Posterior vena cava (tissue), 2 donors: ENCODE data around the gene SRSF1. TPM values are rescaled to one million over a fixed set of nuclear protein-coding genes. Genes with fewer than 3 reads are reported as not detected.

Experiments used
- DNase-seq: peaks from one replicate; pipeline ENCODE4 v3.0.0-alpha.2; 2020; ENCODE audit warnings: low spot score
- intact Hi-C, 2 donors: fragments of 100-400 bp; cut with DNase I; formaldehyde crosslinking; loops; one replicate each; pipeline versions ENCODE4 v1.14.1 to v1.14.2; 2022 to 2023
- total RNA-seq, 2 donors: library from RNA; stranded (reverse); fragmentation: NEBNext Ultra II Directional; extraction: Animal tissue kit (Norgen Biotek cat#: 25700); gene quantifications; one replicate each; pipeline ENCODE4 v1.2.1, GENCODE V29; 2021
- donor health status: DM: yes; HTN: yes; CAD: no.
- donor health status: DM: yes; HTN: yes; CAD: no.

The SRSF1 gene
- total RNA-seq, 2 donors from 2014 or later, result 120 to 152 TPM

DNA sequence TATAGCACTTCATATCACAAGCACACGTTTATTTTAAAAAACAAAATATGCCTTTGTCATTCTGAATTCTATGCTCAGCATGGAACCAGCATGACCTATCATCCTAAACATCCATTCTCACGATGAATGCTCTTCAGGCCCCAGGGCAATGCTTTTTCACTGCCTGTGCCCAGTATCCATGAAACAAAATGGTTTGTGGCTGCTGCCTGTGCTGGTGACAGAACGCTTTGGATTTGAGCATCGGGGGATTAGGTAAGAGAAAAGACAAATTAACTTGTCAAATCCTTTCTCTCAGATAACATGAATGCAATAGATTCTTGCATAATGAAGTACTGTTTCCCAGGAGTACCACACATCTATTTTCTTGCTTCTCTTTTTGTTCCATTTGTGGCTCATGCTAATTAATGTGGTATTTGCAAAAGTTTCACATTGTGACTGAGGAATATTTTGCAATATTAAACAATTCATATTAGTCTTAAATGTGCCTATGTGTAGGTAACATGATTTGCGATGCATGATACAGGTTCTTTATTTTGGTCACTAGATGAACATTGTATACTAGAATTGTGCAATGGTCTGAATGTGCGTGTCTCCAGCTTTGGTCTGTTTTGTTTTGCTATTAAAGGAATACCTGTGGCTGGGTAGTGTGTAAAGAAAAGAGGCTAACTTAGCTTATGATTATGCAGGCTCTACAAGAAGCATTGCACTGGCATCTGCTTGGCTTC, 25.8 kb upstream of the SRSF1 start:
- no peak for DNase-seq
- intact Hi-C loops, result no loop called here

DNA sequence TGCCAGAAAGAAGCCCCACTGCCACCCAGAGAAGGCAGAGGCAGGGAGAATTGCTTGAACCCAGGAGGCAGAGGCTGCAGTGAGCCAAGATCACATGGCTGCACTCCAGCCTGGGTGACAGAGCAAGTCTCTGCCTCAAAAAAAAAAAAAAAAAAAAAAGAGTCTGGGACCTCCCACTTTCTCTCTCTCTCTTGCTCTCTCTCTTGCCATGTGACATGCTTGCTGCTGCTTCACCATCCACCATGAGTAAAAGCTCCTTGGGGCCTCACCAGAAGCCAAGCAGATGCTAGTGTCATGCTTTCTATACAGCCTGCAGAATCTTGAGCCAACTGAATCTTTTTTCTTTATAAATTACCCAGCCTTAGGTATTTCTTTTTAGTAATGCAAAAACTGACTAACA, 21.5 kb upstream of the SRSF1 start:
- intact Hi-C loops, result no loop called here
- no peak for DNase-seq

DNA sequence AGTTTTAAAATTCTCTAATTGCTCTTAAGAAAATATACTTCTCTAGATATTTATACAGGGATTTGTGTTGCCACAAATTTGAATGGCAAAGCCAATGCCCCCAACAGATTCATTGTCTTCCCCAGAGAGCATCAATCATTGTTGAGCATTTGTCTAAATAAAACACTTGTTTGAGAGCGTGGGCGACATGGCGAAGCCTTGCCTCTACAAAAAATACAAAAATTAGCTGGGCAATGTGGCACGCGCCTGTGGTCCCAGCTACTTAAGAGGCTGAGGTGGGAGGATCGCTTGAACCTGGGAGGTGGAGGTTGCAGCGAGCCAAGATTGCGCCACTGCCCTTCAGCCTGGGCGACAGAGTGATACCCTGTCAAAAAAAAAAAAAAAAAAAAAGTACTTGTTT, 13.4 kb upstream of the SRSF1 start:
- intact Hi-C loops, result no loop called here
- DNase-seq, result no peak

DNA sequence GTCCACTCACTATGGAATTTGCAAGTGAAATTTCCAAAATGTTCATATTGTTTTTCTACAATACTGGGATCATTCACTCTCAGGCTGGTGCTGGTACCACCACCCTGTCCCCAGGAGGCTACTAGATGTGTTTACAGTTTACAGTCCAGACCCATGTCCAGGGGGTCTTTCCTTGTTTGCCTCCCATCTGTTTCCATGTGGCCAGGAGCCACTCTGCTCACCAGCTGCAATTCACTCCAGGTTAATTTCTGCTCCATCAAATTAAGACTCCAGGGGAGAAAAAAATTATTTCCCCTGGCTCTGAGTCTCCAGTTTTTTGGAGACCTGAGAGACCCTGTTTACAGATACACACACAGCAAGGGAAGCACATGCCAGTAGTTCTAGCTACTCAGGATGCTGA, 12.5 kb upstream of the SRSF1 start:
- no peak for DNase-seq
- intact Hi-C loops, result loop anchor here in 1 of 2 donors (10.0 kb wide), 1 partner anchor 95 kb away; no protein-coding TSS in a partner anchor

DNA sequence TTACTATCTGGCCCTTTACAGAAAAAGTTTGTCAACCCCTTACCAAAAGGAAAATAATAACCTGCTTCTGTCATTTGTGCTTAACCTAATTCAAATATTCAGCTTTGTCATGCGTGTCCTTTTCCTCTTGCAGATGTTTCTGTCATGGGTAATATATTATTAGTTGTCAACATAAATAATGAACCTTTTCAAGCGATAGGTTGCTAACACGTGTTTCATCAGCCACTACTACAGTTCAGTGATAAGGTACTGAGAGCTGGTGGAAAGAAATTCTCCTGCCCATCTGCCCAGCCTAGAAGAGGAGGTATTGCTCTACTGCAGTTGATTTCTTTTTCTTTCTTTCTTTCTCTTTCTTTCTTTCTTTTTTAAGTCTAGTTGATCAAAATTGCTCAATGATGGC, 12.0 kb upstream of the SRSF1 start:
- intact Hi-C loops, result loop anchor here in 1 of 2 donors (10.0 kb wide), 1 partner anchor 96 kb away; no protein-coding TSS in a partner anchor
- no peak for DNase-seq

DNA sequence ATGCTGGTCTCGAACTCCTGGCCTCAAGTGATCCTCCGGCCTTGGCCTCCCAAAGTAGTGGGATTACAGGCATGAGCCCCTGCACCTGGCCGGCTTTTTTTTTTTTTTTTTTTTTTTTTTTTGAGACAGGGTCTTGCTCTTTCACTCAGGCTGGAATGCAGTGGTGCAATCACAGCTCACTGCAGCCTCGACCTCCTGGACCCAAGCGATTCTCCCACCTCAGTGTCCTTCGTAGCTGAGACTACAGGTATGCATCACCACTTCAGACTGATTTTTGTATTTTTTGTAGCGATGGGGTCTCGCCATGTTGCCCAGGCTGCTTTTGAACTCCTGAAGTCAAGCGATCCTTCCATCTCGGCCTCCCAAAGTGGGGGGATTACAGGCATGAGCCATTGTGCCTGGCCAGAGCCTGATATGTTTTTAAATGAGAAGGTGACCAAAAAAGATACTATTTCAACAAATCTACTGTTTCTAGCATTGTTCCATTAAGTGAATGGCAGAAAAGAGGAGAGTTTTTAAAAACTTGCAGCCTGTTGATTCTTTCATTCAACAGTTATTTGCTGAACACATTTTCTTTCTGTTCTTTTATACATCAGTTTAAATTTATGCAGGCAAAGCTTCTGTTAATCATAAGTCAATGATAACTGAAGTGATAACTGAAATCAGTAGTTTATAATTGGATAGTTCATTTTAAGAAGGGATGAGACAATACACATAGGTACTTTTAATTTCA, 3.2 kb upstream of the SRSF1 start:
- intact Hi-C loops, result loop anchor here in 1 of 2 donors (10.0 kb wide), 1 partner anchor 105 kb away; no protein-coding TSS in a partner anchor

DNA sequence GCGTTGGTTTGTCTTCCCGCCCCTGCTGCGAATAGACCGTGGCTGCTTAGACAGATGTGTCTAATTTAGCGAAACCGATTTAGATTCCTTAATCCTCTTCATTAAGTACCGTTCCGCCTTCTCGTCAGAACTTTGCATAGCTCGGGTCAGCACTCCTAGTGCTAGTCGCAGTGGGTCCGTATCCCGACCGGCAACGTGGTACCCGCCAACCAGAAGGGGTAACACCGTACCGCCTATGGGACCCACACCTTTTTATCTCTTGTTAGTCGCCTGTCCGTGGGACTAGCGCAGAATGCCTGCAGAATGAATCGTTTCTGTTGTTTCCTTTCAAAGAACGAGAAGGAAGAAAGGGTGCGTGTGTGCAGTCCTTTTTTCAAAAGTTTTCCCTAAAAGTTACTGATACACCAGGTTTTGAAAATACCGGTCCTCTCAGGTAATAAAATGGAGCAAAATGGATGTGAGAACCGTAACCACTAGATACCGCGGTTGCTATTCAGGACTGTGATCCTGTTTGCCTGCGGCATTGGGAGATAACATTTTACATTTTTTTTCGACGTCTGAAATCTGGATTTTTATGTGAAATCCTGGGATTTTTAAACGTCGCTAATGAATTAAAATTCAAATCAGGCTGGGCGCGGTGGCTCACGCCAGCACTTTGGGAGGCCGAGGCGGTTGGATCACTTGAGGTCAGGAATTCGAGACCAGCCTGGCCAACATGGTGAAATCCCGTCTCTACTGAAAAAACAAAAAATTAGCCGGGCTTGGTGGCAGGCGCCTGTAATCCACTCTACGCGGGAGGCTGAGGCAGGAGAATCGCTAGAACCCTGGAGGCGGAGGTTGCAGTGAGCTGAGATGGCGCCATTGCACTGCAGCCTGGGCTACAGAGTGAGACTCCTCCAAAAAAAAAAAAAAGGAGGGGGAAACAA, 998 bp upstream of the SRSF1 start:
- intact Hi-C loops, result no loop called here
- no peak for DNase-seq

More for the DNA sequence above, 3.2 kb upstream of the SRSF1 start:
- no peak for DNase-seq

DNA sequence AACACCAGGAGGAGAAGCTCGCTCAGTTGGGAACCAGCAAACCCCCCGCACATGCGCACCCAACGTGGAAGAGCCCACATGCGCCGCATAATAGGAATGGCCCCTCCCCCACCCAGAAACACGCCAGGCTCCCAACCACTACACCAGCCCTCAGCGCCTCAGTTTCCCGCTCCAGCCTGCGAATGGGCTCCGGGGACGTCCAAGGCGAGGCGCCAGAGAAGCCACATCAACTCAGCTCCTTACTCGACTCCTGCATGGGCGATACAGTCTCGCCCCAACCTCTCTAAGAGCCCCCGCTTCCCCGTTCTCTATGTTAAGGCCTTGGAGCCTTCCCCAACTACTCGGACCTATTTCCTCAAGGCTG, 504 bp downstream of the SRSF1 start:
- DNase-seq, result peak; percentile 94
- intact Hi-C loops, result no loop called here

DNA sequence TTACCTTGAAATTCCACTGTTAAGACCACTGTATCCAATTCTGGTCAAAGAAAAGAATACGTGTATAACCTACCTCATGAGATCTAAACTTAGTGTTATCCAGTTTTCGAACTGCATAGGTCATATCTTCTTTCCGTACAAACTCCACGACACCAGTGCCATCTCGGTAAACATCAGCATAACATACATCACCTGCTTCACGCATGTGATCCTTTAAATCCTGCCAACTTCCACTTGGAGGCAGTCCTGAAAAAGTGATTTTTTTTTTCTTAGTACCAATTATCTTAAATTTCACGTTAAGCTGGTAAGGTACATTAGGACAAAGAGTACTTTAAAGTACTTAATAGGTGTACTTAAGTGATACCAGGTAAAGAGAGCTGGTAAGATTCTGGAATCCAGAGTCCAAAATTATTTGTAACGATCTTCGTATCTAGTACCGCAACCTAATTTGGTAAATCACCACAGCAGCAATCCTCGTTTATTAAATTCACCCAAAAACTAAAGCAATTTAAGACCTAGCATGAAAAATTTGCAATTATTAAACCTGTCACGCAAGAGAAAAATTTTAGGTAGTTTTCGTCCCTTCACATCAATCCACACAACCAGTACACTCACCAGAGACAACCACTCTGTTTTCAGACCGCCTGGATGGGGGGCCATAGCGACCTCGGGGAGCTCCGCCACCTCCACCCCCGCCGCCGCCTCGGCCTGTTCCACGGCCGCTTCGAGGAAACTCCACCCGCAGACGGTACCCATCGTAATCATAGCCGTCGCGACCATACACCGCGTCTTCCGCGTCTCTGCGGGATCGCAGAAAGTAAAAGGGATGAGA, 1.1 kb downstream of the SRSF1 start:
- no peak for DNase-seq
- intact Hi-C loops, result no loop called here

DNA sequence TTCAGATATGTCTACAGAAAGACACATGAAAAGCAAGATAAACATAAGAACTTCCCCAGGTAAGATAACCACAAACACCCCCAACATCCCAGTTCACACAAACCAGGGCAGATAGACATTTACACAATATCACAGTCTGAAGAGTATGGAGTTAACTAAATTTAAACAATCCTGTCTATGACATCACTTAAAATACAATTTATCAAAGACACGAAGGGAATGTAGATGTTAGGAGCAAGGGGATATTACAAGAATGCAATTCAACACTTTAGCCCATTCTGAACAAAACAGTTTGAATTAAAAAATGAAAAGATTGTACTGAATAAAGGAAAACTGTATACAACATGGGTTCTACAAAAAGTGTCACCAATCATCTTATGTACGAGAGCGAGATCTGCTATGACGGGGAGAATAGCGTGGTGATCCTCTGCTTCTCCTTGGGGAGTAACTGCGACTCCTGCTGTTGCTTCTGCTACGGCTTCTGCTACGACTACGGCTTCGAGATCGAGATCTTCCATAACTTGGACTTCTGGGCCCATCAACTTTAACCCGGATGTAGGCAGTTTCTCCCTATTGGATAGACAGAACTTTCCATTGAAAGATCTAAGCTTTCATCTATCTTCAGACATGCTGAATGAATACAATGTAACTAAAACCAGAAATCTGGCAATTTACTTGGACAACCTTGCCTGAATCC, 1.9 kb downstream of the SRSF1 start:
- intact Hi-C loops, result no loop called here

DNA sequence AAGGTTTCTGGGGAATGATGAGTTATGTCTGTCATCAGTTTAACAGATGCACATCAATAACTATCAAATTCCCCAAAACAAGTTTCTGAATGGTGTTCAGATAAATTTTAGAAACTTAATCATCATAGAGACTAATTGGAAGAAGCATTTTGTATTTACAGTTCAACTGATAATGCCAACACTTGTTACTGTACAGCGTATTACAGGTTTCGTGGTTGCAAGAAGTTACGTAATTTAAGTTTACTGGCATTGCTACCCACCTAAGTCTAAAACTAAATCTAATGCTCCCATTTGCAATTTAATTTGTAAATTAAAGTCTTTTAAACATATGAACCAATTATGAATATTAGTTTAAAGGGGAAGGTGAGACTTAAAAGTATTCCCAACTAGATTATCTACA, 3.0 kb downstream of the SRSF1 start:
- intact Hi-C loops, result no loop called here

More for the DNA sequence above, 1.9 kb downstream of the SRSF1 start:
- no peak for DNase-seq

DNA sequence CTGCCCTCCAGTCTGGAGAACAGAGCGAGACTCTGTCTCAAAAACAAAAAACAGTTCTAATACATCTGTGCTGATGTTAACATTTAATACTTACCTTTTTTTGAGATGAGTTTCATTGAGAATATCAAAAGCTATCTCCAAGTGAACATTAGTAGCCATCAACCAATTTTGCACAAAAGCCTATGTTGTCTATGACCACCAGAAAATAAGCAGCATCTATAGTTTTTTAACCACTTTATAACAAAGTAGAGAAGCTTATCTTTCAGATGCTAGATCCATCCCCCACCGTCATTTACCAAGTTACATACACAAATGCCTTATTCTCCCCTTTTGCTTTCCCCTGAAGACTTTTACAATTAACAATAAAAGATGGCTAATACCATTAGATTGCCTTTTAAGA, 4.1 kb downstream of the SRSF1 start:
- DNase-seq, result no peak
- intact Hi-C loops, result no loop called here

More for the DNA sequence above, 3.0 kb downstream of the SRSF1 start:
- DNase-seq, result no peak

DNA sequence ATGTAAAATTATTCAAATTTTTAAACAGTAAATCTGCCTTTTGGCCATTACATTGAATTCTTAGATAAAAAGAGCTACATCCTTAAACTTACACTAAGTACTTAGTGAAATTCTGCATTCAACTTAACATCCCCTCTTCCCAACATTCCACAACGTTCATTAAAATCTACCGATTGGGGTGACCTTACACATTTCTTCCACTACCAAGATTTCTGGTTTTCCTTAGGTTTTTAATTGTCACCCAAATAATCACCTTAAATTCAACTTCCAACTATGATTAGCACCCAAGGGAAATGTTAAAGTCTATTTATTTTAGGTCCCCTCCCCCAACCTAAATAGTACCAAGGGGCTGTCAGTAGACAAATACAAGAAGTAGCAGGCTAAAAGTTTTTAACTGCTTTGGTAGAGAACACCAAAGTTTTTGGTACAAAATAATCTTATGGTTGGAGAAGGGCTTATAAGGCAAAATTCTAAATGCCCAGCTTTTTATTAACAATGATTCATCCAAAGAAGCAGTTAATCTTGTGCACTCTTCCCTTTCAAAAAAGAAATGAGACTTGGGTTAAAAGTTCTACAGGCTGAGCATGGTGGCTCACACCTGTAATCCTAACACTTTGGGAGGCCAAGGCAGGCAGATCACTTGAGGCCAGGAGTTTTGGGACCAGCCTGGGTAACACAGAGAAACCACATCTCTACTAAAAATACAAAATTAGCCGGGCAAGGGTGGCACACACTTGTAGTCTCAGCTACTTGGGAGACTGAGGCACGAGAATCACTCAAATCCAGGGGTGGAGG, 4.7 kb downstream of the SRSF1 start:
- no peak for DNase-seq
- intact Hi-C loops, result no loop called here

DNA sequence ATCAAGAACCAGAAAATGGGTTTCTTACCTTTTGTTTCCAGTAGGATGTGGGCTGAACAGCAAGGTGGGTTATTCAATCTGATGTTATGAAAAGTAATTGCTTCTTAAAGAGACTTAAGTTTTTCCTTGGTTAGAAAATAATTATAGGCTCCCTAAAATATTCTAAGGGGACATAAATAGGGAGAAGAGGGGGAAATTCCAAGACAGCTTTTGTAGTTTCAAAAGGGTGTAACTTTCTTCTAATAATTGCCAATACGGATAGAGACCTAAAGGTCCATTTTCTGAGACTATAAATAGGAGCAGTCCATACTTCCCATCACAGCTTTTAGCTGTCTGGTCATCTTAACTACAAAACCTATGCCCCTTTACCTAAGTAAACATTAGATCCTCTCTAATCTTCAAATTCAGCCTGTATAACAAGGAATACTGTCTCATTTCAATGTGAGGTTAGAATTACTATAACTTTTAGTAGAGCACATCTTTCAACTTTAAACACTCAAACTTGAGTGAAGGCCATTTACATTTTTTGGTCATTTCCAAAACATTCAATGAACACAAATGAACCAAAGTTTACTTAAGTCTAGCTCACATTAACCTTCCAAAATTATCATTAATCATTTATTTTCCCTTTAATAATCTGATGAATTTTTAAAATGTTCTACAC, 5.5 kb downstream of the SRSF1 start:
- no peak for DNase-seq
- intact Hi-C loops, result no loop called here

DNA sequence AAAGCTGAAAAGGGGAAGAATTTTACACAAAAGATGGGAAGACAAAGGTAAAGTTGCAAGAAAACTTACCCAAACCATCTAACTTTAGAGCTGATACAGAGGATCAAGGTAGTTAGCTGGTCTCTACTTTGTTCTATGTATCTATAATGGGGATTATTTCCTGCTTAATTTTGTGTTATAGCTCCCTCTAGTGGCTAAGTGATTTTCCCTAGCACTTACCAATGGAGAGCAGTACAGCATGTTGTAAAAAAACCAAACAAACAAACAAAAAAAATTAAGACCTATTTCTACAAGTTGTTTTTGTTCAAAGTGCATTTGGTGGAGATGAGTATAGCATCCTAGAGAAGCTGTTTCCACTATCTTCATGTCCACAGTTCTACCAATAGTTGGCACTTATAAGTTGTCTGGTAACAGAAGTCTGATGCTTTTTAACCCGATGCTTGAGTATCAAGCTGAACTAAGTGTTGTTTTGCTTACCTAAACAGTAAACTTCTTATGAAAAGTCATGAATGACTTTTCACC, 7.5 kb downstream of the SRSF1 start:
- no peak for DNase-seq
- intact Hi-C loops, result loop anchor here in 1 of 2 donors (5.0 kb wide), 1 partner anchor 142 kb away; no protein-coding TSS in a partner anchor

DNA sequence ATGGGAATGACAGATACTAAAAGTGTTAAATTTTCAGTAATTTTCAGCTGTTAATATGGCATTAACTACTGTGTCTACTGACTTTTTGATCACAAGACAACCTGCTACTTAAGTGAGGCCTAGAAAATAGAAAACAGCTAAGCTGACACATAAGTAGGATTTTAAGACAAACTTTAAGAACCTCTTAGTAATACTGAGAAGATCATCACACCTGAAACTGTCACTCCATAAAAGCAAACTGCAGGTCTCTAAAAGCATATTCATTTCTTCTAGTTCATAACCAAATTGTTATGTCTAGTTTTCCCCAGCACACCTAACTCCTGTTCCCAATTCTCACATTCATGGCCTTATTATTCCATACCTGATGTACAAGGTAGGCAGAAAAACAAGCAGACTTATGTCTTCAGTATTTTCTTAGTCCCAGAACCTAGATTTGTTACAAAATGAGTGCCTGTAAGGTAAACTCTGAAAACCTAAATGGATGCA, 8.0 kb downstream of the SRSF1 start:
- intact Hi-C loops, result loop anchor here in 1 of 2 donors (5.0 kb wide), 1 partner anchor 142 kb away; no protein-coding TSS in a partner anchor
- DNase-seq, result no peak
